ENCODE results near the gene NLGN1.

NLGN1 gene

GRCh38 chr3:174111776-174112175, 714.2 kb downstream of the NLGN1 start:
- TF ChIP-seq POLR2AphosphoS5 (IDR thresholded peaks at IDR 0.05; ENCODE audit: low read depth, low read length) (no peak), SIN3A (IDR thresholded peaks at IDR 0.05; ENCODE audit: borderline replicate concordance, insufficient read depth, low read length) (no peak), FOXP2 (optimal IDR thresholded peaks at IDR 0.05; ENCODE audit: borderline replicate concordance, extremely low read depth, extremely low read length, insufficient read depth) (no peak), REST (IDR thresholded peaks at IDR 0.05; ENCODE audit: insufficient read depth in 1 of 2, low read depth in 2 of 2, low read length in 2 of 2) (no peak), TAF1 (IDR thresholded peaks at IDR 0.05; ENCODE audit: borderline replicate concordance, insufficient read depth, low read length) (no peak)

DNA sequence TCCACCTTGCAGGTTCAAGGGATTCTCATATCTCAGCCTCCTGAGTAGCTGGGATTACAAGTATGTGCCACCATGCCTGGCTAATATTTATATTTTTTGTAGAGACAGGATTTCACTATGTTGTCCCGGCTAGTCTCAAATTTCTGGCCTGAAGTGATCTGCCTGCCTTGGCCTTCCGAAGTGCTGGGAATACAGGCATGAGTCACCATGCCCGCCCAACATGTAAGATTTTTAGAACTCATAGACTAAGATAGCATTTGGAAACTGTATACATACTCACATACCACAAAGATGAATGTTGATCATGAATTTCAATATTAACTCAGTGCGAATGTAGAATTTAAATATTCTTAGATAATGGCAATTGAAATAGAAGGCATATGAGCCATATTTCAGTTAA, 718.9 kb downstream of the NLGN1 start:
- TF ChIP-seq FOXP2 (optimal IDR thresholded peaks at IDR 0.05; ENCODE audit: borderline replicate concordance, extremely low read depth, extremely low read length, insufficient read depth) (no peak), TAF1 (IDR thresholded peaks at IDR 0.05; ENCODE audit: borderline replicate concordance, insufficient read depth, low read length) (no peak), SIN3A (IDR thresholded peaks at IDR 0.05; ENCODE audit: borderline replicate concordance, insufficient read depth, low read length) (no peak), POLR2AphosphoS5 (IDR thresholded peaks at IDR 0.05; ENCODE audit: low read depth, low read length) (no peak), REST (IDR thresholded peaks at IDR 0.05; ENCODE audit: insufficient read depth in 1 of 2, low read depth in 2 of 2, low read length in 2 of 2) (no peak)

- no peak for TF ChIP-seq REST (IDR thresholded peaks at IDR 0.05; ENCODE audit: insufficient read depth in 1 of 2, low read depth in 2 of 2, low read length in 2 of 2)
- no peak for TF ChIP-seq TAF1 (IDR thresholded peaks at IDR 0.05; ENCODE audit: borderline replicate concordance, insufficient read depth, low read length)
- TF ChIP-seq POLR2AphosphoS5 (IDR thresholded peaks at IDR 0.05; ENCODE audit: low read depth, low read length), result no peak
- TF ChIP-seq FOXP2 (optimal IDR thresholded peaks at IDR 0.05; ENCODE audit: borderline replicate concordance, extremely low read depth, extremely low read length, insufficient read depth), result no peak
- no peak for TF ChIP-seq SIN3A (IDR thresholded peaks at IDR 0.05; ENCODE audit: borderline replicate concordance, insufficient read depth, low read length)
Observed at GRCh38 chr3:174120997-174121396, 723.5 kb downstream of the NLGN1 start.

- no peak for TF ChIP-seq POLR2AphosphoS5 (IDR thresholded peaks at IDR 0.05; ENCODE audit: low read depth, low read length)
- TF ChIP-seq TAF1 (IDR thresholded peaks at IDR 0.05; ENCODE audit: borderline replicate concordance, insufficient read depth, low read length), result no peak
Observed at GRCh38 chr3:174122411-174122810, 724.9 kb downstream of the NLGN1 start.

DNA sequence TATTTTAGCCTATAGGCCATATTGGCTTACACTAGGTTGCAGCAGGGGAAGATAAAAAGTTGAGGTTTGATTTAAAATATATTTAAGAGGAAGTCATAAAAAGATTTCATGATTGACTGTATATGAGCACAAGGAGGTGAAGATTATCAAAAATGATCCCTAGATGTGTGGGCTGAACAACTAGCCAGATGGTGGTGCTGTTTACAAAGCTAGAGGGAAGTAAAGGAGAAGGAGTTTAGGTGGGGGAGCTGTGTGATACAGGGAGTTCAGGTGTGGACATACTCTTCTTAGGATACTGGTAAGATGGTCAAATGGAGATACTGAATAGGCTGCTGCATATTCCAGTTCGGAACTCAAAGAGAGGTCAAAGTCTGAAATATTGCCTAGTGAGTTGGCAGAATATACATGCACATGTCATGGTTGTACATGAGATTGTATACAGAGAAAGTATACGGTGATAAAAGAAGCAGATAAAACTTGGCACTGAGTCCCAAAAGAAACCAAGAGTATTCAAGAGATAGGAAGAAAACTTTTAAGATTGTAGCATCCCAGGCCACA, 727.8 kb downstream of the NLGN1 start:
- TF ChIP-seq FOXP2 (optimal IDR thresholded peaks at IDR 0.05; ENCODE audit: borderline replicate concordance, extremely low read depth, extremely low read length, insufficient read depth) (no peak), TAF1 (IDR thresholded peaks at IDR 0.05; ENCODE audit: borderline replicate concordance, insufficient read depth, low read length) (no peak)

DNA sequence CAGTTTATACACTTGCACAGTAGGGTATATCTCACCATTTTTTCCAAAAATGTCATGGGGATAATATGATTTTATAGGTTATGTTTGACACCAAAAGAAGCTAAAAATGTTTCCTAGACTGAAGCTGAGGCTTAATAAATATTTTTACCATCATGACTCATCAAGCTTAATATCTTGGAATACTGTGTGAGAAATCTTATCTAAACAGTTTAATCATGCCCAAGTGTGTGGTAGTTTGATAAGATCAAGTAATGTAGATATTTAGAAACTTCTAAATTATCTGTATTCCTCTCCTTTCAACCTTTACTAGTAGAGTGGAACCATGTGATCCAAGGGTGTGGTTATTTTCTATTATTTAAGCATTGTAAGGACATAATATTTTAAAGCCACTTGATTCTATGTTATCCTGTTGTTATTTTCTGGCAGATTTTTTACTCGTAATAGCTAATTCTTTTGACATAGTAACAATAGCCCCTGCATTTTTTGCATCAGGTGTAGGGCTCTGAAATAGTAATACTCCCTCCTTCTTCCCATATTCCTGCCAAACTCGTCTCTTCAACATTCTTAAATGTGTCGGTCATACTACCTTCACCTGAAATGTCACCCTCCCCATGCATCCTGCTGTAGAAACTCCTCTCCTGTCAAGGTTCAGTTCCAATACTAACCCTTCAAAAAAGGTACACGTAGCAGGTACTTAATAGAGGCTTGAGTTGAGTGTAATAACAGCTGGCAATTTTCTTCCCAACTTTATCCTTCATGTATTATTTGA, 729.6 kb downstream of the NLGN1 start:
- TF ChIP-seq TAF1 (IDR thresholded peaks at IDR 0.05; ENCODE audit: borderline replicate concordance, insufficient read depth, low read length) (no peak), FOXP2 (optimal IDR thresholded peaks at IDR 0.05; ENCODE audit: borderline replicate concordance, extremely low read depth, extremely low read length, insufficient read depth) (no peak), SIN3A (IDR thresholded peaks at IDR 0.05; ENCODE audit: borderline replicate concordance, insufficient read depth, low read length) (no peak), POLR2AphosphoS5 (IDR thresholded peaks at IDR 0.05; ENCODE audit: low read depth, low read length) (no peak), REST (IDR thresholded peaks at IDR 0.05; ENCODE audit: insufficient read depth in 1 of 2, low read depth in 2 of 2, low read length in 2 of 2) (no peak)
